SK-N-SH (cell line): ENCODE measurements around the gene PRDM10.

Source experiments
- EP300 ChIP-seq, 2 experiments: IDR thresholded peaks; 2 replicates each; pipeline versions ENCODE4 v1.4.0 to v1.6.1; 2012; ENCODE audit warnings: borderline replicate concordance in 1 of 2, low read depth in 1 of 2, low read length in 1 of 2
- EZH2phosphoT487 ChIP-seq: fragments of 200-600 bp; sonication (generic); IDR thresholded peaks from 2 replicates; pipeline ENCODE4 v1.6.1; 2017; ENCODE audit warnings: low read depth, mixed run types, mild to moderate bottlenecking, antibody characterized with exemption, moderate library complexity, borderline replicate concordance
- FOSL2 ChIP-seq: IDR thresholded peaks from 2 replicates; pipeline ENCODE4 v1.4.0; 2012; ENCODE audit warnings: low read depth, mild to moderate bottlenecking, moderate library complexity, borderline replicate concordance
- GABPA ChIP-seq: IDR thresholded peaks from 2 replicates; pipeline ENCODE4 v1.4.0; 2012; ENCODE audit warnings: low read depth, mild to moderate bottlenecking
- NRF1 ChIP-seq: IDR thresholded peaks from 2 replicates; pipeline ENCODE4 v1.6.1; 2012; ENCODE audit warnings: low read depth, mild to moderate bottlenecking, low read length
- POLR2AphosphoS5 ChIP-seq: IDR thresholded peaks from 2 replicates; pipeline ENCODE4 v1.6.1; 2012; ENCODE audit warnings: low read depth, low read length
- RAD21 ChIP-seq: IDR thresholded peaks from 2 replicates; pipeline ENCODE4 v1.6.1; 2012; ENCODE audit warnings: mild to moderate bottlenecking, low read length
- TAF1 ChIP-seq: IDR thresholded peaks from 2 replicates; pipeline ENCODE4 v1.6.1; 2012; ENCODE audit warnings: low read depth, mild to moderate bottlenecking, low read length, moderate library complexity, borderline replicate concordance
- TF ChIP-seq, protein P1 (sequence below): IDR thresholded peaks from 2 replicates; pipeline ENCODE4 v1.6.1; 2012; ENCODE audit warnings: mild to moderate bottlenecking, low read depth, low read length, moderate library complexity
- TF ChIP-seq, protein P2 (sequence below): fragments of 200-600 bp; sonication (generic); IDR thresholded peaks from 2 replicates; pipeline ENCODE4 v1.6.1; 2017; ENCODE audit warnings: antibody characterized with exemption, mild to moderate bottlenecking, moderate library complexity
- TF ChIP-seq, protein P3 (sequence below): IDR thresholded peaks from 2 replicates; pipeline ENCODE4 v1.4.0; 2012; ENCODE audit warnings: low read depth
- TF ChIP-seq, protein P4 (sequence below): fragments of 150-350 bp; IDR thresholded peaks from 2 replicates; pipeline ENCODE4 v1.6.1; 2017; ENCODE audit warnings: antibody characterized with exemption, low read length, low read depth, borderline replicate concordance

DNA sequence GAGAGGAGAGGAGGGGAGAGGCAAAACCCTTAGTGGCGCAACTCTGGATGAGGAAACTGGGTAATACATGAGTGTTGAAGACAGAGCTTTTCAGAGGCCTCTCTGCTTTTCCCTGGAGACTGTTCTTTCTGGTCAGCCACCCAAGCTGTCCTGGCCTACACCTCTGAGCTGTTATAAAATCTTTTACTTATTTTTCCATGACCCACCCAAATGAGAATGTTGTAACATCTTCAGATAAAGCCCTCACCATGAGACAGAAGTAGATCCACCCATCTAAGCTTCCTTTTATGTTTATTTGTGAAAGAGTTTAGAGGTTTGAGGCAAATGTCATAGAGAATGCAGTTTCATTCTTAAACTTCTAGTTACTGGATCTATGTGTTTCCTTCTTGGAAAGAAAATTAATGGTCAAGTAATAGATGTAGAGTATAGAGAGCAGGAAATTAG lies 46.7 kb upstream of the PRDM10 start:
- TF ChIP-seq, protein P1, sequence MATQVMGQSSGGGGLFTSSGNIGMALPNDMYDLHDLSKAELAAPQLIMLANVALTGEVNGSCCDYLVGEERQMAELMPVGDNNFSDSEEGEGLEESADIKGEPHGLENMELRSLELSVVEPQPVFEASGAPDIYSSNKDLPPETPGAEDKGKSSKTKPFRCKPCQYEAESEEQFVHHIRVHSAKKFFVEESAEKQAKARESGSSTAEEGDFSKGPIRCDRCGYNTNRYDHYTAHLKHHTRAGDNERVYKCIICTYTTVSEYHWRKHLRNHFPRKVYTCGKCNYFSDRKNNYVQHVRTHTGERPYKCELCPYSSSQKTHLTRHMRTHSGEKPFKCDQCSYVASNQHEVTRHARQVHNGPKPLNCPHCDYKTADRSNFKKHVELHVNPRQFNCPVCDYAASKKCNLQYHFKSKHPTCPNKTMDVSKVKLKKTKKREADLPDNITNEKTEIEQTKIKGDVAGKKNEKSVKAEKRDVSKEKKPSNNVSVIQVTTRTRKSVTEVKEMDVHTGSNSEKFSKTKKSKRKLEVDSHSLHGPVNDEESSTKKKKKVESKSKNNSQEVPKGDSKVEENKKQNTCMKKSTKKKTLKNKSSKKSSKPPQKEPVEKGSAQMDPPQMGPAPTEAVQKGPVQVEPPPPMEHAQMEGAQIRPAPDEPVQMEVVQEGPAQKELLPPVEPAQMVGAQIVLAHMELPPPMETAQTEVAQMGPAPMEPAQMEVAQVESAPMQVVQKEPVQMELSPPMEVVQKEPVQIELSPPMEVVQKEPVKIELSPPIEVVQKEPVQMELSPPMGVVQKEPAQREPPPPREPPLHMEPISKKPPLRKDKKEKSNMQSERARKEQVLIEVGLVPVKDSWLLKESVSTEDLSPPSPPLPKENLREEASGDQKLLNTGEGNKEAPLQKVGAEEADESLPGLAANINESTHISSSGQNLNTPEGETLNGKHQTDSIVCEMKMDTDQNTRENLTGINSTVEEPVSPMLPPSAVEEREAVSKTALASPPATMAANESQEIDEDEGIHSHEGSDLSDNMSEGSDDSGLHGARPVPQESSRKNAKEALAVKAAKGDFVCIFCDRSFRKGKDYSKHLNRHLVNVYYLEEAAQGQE = no peak
- no peak for TF ChIP-seq EZH2phosphoT487
- TF ChIP-seq, protein P2, sequence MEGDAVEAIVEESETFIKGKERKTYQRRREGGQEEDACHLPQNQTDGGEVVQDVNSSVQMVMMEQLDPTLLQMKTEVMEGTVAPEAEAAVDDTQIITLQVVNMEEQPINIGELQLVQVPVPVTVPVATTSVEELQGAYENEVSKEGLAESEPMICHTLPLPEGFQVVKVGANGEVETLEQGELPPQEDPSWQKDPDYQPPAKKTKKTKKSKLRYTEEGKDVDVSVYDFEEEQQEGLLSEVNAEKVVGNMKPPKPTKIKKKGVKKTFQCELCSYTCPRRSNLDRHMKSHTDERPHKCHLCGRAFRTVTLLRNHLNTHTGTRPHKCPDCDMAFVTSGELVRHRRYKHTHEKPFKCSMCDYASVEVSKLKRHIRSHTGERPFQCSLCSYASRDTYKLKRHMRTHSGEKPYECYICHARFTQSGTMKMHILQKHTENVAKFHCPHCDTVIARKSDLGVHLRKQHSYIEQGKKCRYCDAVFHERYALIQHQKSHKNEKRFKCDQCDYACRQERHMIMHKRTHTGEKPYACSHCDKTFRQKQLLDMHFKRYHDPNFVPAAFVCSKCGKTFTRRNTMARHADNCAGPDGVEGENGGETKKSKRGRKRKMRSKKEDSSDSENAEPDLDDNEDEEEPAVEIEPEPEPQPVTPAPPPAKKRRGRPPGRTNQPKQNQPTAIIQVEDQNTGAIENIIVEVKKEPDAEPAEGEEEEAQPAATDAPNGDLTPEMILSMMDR = no peak
- TF ChIP-seq, protein P3, sequence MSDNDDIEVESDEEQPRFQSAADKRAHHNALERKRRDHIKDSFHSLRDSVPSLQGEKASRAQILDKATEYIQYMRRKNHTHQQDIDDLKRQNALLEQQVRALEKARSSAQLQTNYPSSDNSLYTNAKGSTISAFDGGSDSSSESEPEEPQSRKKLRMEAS = no peak
- no peak for TF ChIP-seq POLR2AphosphoS5
- no peak for TF ChIP-seq RAD21
- no peak for TF ChIP-seq GABPA
- no peak for TF ChIP-seq EP300 (IDR thresholded peaks at IDR 0.05; ENCODE audit: borderline replicate concordance in 1 of 2, low read depth in 1 of 2, low read length in 1 of 2)
- no peak for TF ChIP-seq TAF1
- TF ChIP-seq, protein P4, sequence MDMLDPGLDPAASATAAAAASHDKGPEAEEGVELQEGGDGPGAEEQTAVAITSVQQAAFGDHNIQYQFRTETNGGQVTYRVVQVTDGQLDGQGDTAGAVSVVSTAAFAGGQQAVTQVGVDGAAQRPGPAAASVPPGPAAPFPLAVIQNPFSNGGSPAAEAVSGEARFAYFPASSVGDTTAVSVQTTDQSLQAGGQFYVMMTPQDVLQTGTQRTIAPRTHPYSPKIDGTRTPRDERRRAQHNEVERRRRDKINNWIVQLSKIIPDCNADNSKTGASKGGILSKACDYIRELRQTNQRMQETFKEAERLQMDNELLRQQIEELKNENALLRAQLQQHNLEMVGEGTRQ = no peak
- no peak for TF ChIP-seq NRF1
- TF ChIP-seq FOSL2 = no peak
